Muscle of leg (tissue), 11 donors: Measurements from ENCODE around the gene MSI2. TPM values are rescaled to one million over a fixed set of nuclear protein-coding genes. Genes with fewer than 3 reads are reported as not detected.

Experiments
- DNase-seq: peaks from one replicate; pipeline ENCODE4 v3.0.0; 2013
- H3K27ac ChIP-seq: one replicate; pipeline ENCODE4 v1.5.1; 2013; ENCODE audit warnings: mild to moderate bottlenecking, low read length, control low read depth
- H3K27me3 ChIP-seq: one replicate; pipeline ENCODE4 v1.6.1; 2013; ENCODE audit warnings: low read length; ENCODE audit not compliant: control insufficient read depth, insufficient read depth
- H3K36me3 ChIP-seq: one replicate; pipeline ENCODE4 v1.6.1; 2013; ENCODE audit warnings: low read length; ENCODE audit not compliant: control insufficient read depth, insufficient read depth
- H3K4me1 ChIP-seq: one replicate; pipeline ENCODE4 v1.6.1; 2013; ENCODE audit warnings: low read length; ENCODE audit not compliant: control insufficient read depth, insufficient read depth
- H3K4me3 ChIP-seq: one replicate; pipeline ENCODE4 v1.5.1; 2013; ENCODE audit warnings: low read length, control low read depth
- H3K9me3 ChIP-seq: replicated peaks from 2 replicates; pipeline ENCODE4 v1.6.1; 2013; ENCODE audit warnings: low read depth, low read length; ENCODE audit not compliant: control insufficient read depth
- WGBS: methylation state at CpG from one replicate; pipeline ENCODE4 v1.1.5; 2013; ENCODE audit warnings: missing lambda C conversion rate; ENCODE audit not compliant: insufficient coverage; 5-methylcytosine and 5-hydroxymethylcytosine counted together
- polyA plus RNA-seq, 8 donors: library from polyadenylated mRNA; unstranded; fragments of 120-200 nt; gene quantifications; one replicate each; pipeline versions ENCODE4 v1.2.1 to v1.2.3, GENCODE V29; 2013; ENCODE audit warnings: inconsistent platforms in 1 of 8, low replicate concordance in 1 of 8; ENCODE audit not compliant: insufficient read length in 8 of 8, insufficient read depth in 1 of 8
- total RNA-seq: library from RNA; stranded (reverse); fragments of 120-200 nt; gene quantifications from one replicate; pipeline ENCODE4 v1.2.4, GENCODE V29; 2013

MSI2 gene
- total and polyA plus RNA-seq, 9 donors = 21.5 to 32.0 (median 27.4) TPM

GRCh38 chr17:57532556-57532955, 276.2 kb downstream of the MSI2 start:
- Histone ChIP-seq H3K4me3 (no peak overlapping the region), H3K36me3 (no peaks in the 10 kb centered on the region), H3K27me3 (peaks cover 9% of the 10 kb centered on the region), H3K27ac (no peak overlapping the region), H3K9me3 (no peaks in the 10 kb centered on the region), H3K4me1 (no peaks in the 10 kb centered on the region)
- no peak for DNase-seq
- WGBS = 79% methylated on average over 4 of the region's 6 CpGs

DNA sequence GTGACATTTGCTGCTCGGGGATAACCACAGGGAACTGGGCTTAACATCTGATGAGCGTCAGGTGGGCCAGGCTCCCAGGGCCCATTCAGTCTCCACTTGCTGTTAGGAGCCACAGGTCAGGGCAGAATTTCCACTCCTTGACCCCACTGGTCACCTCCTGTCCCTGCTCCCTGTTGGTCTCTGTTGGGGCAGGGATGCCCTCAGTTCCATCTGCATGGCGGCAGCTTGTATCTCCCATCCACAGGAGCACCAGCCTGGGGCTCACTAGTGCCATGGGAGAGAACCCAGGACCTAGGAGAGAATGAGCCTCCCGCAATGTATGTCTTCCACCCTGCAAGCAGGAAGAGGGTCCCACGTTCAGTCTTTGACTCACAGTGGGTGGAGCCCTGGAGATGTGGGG, 276.6 kb downstream of the MSI2 start:
- Histone ChIP-seq H3K9me3 (no peaks in the 10 kb centered on the region), H3K4me3 (no peak overlapping the region), H3K36me3 (no peaks in the 10 kb centered on the region), H3K4me1 (peaks cover 4% of the 10 kb centered on the region), H3K27me3 (peaks cover 12% of the 10 kb centered on the region), H3K27ac (no peak overlapping the region)
- WGBS = 44% methylated on average over 3 of the region's 5 CpGs
- DNase-seq = no peak

GRCh38 chr17:57533684-57534305, 277.5 kb downstream of the MSI2 start:
- H3K4me1 ChIP-seq = peaks cover 6% of the 10 kb centered on the region
- no peak overlapping the region for H3K27ac ChIP-seq
- WGBS = 89% methylated on average over 3 of the region's 5 CpGs
- no peaks in the 10 kb centered on the region for H3K9me3 ChIP-seq
- DNase-seq = no peak
- H3K27me3 ChIP-seq = peaks cover 14% of the 10 kb centered on the region
- no peaks in the 10 kb centered on the region for H3K36me3 ChIP-seq
- H3K4me3 ChIP-seq = no peak overlapping the region

GRCh38 chr17:57534863-57535248, 278.5 kb downstream of the MSI2 start:
- 78% methylated on average over 1 of the region's 4 CpGs for WGBS
- Histone ChIP-seq H3K27me3 (peaks cover 14% of the 10 kb centered on the region), H3K4me1 (peaks cover 6% of the 10 kb centered on the region), H3K27ac (no peak overlapping the region), H3K4me3 (no peak overlapping the region), H3K36me3 (no peaks in the 10 kb centered on the region), H3K9me3 (no peaks in the 10 kb centered on the region)
- no peak for DNase-seq

GRCh38 chr17:57535249-57535966, 279.1 kb downstream of the MSI2 start:
- peak; percentile 55 for DNase-seq
- peaks cover 6% of the 10 kb centered on the region for H3K4me1 ChIP-seq
- no peak overlapping the region for H3K4me3 ChIP-seq
- H3K27ac ChIP-seq = no peak overlapping the region
- no peaks in the 10 kb centered on the region for H3K36me3 ChIP-seq
- peaks cover 14% of the 10 kb centered on the region for H3K27me3 ChIP-seq
- 62% methylated on average over 6 of the region's 6 CpGs for WGBS
- no peaks in the 10 kb centered on the region for H3K9me3 ChIP-seq

GRCh38 chr17:57536289-57536688, 280.0 kb downstream of the MSI2 start:
- no peak overlapping the region for H3K27ac ChIP-seq
- no peak for DNase-seq
- H3K36me3 ChIP-seq = no peaks in the 10 kb centered on the region
- peaks cover 6% of the 10 kb centered on the region for H3K4me1 ChIP-seq
- no peaks in the 10 kb centered on the region for H3K9me3 ChIP-seq
- no peak overlapping the region for H3K4me3 ChIP-seq
- 44% methylated on average over 1 of the region's 4 CpGs for WGBS
- peaks cover 14% of the 10 kb centered on the region for H3K27me3 ChIP-seq

DNA sequence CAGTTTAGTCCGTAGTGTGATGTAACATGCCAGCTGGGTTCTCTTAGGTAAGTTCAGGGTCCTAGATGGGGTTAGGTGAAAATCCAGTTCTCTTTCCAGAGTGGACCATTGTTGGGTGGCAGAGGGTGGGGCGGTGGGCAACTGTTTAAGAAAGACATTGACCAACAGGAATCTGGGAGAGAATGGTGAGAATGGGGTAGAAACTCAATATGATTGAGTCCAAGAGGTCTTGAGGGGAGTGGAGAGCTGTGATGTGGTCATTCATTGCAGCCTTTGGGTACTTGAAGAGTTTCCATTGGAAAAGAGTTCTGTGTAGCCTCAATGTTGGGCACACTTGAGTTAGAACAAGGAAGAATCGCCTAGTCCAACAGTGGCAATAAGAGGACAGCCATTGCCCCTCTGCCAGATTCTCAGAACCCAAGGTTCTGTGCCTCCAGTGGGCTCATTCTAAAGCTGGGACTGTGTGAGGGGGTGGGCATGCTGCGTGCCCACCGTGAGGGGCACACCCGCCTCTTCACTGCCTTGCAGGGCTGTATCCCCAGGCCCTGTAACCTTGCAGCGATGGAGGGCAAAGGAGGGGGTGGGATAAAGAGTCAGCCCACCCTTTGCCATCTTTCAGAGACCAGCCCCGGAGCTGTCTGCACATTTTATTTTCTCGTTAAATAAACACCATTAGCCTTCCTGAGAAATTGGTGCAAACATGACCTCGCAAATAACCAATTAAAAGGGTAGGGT, 280.6 kb downstream of the MSI2 start:
- H3K36me3 ChIP-seq = no peaks in the 10 kb centered on the region
- H3K27me3 ChIP-seq = peaks cover 14% of the 10 kb centered on the region
- no peak overlapping the region for H3K27ac ChIP-seq
- 100% methylated on average over 3 of the region's 10 CpGs for WGBS
- no peak for DNase-seq
- no peak overlapping the region for H3K4me3 ChIP-seq
- H3K4me1 ChIP-seq = peaks cover 6% of the 10 kb centered on the region
- H3K9me3 ChIP-seq = no peaks in the 10 kb centered on the region

DNA sequence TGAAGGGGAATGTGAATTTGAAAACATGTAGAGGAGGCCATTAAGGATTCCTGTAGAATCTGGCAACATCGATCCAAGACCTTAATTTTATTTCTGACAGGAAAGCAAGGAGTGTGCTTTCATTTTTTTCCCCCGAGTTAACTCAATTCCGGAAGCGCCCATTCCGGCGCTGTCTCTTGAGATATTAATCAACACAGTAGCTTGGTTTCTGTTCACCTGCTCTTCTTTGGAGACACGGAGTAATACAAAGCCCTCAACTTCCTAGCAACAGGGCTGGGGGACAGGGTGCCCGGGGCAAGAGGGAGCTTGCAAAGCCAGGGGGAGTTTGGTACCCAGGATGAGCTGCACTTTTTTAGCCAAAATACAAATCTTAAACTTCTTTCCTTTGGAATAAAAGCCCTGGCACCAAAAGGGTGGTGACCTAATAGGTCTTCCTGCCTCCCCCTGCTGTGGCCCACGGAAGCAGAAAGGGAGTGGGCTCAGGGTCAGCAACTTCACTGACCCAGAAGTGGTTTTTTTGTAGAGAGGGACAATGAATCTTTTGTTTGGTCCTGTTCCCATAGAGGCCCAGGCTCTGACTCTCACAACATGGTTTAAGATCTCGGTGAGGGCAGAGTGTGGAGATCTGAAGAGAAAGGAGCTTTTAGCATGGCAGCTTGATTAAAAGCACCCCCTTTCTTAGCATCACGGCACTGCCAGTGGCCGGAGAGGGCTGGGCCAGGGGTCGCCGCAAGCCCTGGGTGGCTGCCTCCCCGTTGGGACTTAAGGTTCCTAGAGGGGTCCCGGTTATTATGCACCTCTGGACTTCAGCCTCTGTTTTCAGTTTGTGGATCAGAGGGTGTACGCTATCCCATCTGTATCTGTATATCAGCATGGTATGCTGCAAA, 281.4 kb downstream of the MSI2 start:
- H3K4me3 ChIP-seq = no peak overlapping the region
- H3K27ac ChIP-seq = no peak overlapping the region
- H3K4me1 ChIP-seq = peaks cover 10% of the 10 kb centered on the region
- 56% methylated on average over 12 of the region's 17 CpGs for WGBS
- no peak for DNase-seq
- no peaks in the 10 kb centered on the region for H3K9me3 ChIP-seq
- H3K36me3 ChIP-seq = no peaks in the 10 kb centered on the region
- H3K27me3 ChIP-seq = peaks cover 14% of the 10 kb centered on the region

- H3K9me3 ChIP-seq = no peaks in the 10 kb centered on the region
- peaks cover 13% of the 10 kb centered on the region for H3K4me1 ChIP-seq
- H3K4me3 ChIP-seq = no peak overlapping the region
- DNase-seq = no peak
- WGBS = 80% methylated on average over 1 of the region's 11 CpGs
- peaks cover 14% of the 10 kb centered on the region for H3K27me3 ChIP-seq
- no peaks in the 10 kb centered on the region for H3K36me3 ChIP-seq
- no peak overlapping the region for H3K27ac ChIP-seq
Observed at GRCh38 chr17:57538736-57539456, 282.6 kb downstream of the MSI2 start.
